Mucosa of rectum (tissue), 2 donors: ENCODE results near the gene LCMT1.
"Not testable (repeated sequence)": the region's sequence is repeated elsewhere in the genome, so short reads cannot be mapped to it uniquely, and the experiment has no call there.

Experiments
- H3K27ac ChIP-seq, 2 donors: one replicate each; pipeline ENCODE4 v1.7.0; 2013; ENCODE audit warnings: inconsistent platforms in 2 of 2, low read depth in 2 of 2, low read length in 2 of 2
- H3K27me3 ChIP-seq, 2 donors: one replicate each; pipeline ENCODE4 v1.7.0; 2013; ENCODE audit warnings: low read length in 2 of 2; ENCODE audit not compliant: control insufficient read depth in 2 of 2, insufficient read depth in 2 of 2
- H3K36me3 ChIP-seq, 2 donors: one replicate each; pipeline ENCODE4 v1.7.0; 2013; ENCODE audit warnings: low read length in 2 of 2; ENCODE audit not compliant: control insufficient read depth in 2 of 2, insufficient read depth in 2 of 2
- H3K4me1 ChIP-seq, 2 donors: one replicate each; pipeline ENCODE4 v1.7.0; 2013; ENCODE audit warnings: low read length in 2 of 2, mild to moderate bottlenecking in 1 of 2; ENCODE audit not compliant: control insufficient read depth in 2 of 2, insufficient read depth in 2 of 2
- H3K4me3 ChIP-seq, 2 donors: one replicate each; pipeline ENCODE4 v1.7.0; 2013; ENCODE audit warnings: low read length in 2 of 2
- H3K9ac ChIP-seq, 2 donors: one replicate each; pipeline ENCODE4 v1.7.0; 2013; ENCODE audit warnings: low read length in 2 of 2, low read depth in 1 of 2, mild to moderate bottlenecking in 1 of 2
- H3K9me3 ChIP-seq, 2 donors: one replicate each; pipeline ENCODE4 v1.7.0; 2013; ENCODE audit warnings: low read length in 2 of 2; ENCODE audit not compliant: control insufficient read depth in 2 of 2
- donor health status: healthy.
- donor health status: Normal muscosa, but diverticular disease.

The LCMT1 gene

GRCh38 chr16:25165284-25165683 lies 53.7 kb downstream of the LCMT1 start:
- Histone ChIP-seq H3K27me3 (no peaks in the 10 kb centered on the region), H3K9ac (no peak overlapping the region), H3K9me3 (no peaks in the 10 kb centered on the region), H3K4me3 (no peak overlapping the region), H3K27ac (no peak overlapping the region), H3K4me1 (no peaks in the 10 kb centered on the region), H3K36me3 (peaks cover 42 to 54% of the 10 kb centered on the region in 2 donors)

DNA sequence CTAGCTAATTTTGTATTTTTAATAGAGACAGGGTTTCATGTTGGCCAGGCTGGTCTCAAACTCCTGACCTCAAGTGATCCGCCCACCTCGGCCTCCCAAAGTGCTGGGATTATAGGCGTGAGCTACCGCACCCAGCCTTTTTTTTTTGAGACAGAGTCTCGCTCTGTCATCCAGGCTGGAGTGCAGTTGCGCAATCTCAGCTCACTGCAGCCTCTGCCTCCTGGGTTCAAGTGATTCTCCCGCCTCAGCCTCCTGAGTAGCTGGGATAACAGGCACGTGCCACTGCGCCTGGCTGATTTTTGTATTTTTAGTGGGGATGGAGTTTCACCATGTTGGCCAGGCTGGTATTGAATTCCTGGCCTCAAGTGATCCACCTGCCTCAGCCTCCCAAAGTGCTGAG lies 56.4 kb downstream of the LCMT1 start:
- not testable (repeated sequence) for H3K27me3 ChIP-seq, H3K9me3 ChIP-seq, H3K4me1 ChIP-seq, H3K4me3 ChIP-seq, H3K27ac ChIP-seq, H3K9ac ChIP-seq
- peaks cover 50 to 61% of the 10 kb centered on the region in 2 donors for H3K36me3 ChIP-seq

DNA sequence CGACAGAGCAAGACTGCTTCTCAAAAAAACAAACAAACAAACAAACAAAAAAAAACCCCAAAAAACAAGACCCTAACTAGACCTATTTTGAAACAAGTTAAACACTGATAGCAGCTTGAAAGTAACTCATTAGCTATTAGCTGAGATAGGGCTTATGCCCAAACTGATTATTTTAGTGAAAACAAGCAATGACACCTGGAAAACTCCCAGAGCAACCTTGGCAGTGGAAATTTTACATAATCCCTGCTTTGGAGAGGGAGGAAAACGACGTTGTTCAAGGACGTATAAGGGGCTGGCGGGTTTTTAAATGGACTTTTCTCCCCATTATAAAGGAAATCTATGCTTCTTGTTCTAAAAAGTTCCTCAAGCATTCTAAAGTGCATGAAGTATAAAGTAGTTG lies 59.8 kb downstream of the LCMT1 start:
- Histone ChIP-seq H3K4me3 (no peak overlapping the region), H3K36me3 (peaks cover 32 to 39% of the 10 kb centered on the region in 2 donors), H3K27ac (no peak overlapping the region), H3K4me1 (no peaks in the 10 kb centered on the region), H3K9ac (no peak overlapping the region), H3K27me3 (no peaks in the 10 kb centered on the region), H3K9me3 (no peaks in the 10 kb centered on the region)

DNA sequence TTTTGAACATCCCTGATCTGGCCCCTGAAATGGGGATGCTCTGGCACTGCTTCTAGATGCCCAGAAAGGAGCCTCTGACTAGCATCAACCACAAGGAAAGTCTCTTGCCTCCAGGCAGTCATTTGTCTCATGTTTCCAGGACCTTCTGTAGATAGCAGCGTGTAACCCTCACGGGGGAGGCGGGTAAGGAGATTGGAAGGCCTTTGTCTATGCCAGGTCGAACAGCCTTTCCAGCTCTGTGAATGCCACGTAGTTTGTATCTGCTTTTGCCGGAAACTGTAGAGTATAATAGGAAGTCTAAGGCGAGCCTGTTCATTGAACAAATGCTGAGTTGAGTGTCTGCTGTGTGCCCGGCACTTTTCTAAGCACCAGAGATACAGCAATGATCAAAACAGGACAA lies 61.3 kb downstream of the LCMT1 start:
- Histone ChIP-seq H3K36me3 (peaks cover 24 to 27% of the 10 kb centered on the region in 2 donors), H3K27me3 (no peaks in the 10 kb centered on the region), H3K27ac (no peak overlapping the region), H3K4me3 (no peak overlapping the region), H3K9ac (no peak overlapping the region), H3K4me1 (peaks cover under 1 to 1% of the 10 kb centered on the region in 2 donors), H3K9me3 (no peaks in the 10 kb centered on the region)

DNA sequence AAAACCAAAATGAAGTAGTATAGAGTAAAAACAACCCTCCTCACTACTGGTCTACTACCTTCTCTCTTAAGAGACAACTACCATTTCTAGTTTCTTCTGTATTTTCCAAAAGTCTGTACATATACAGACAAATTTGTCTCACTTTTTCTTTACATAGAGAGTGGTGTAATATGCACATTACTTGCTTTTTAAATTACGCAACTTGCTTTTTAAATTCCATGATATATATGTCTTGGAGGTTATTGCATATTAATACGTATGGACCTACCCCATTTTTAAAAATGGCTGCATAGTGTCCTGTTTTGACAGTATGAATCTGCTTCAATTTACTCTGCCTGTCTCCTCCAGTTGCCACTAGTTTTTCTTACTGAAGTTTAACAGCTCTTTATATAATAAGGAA lies 62.7 kb downstream of the LCMT1 start:
- Histone ChIP-seq H3K9me3 (no peaks in the 10 kb centered on the region), H3K27ac (no peak overlapping the region), H3K27me3 (no peaks in the 10 kb centered on the region), H3K9ac (no peak overlapping the region), H3K4me1 (peaks cover 9 to 10% of the 10 kb centered on the region in 2 donors), H3K36me3 (peaks cover 18 to 24% of the 10 kb centered on the region in 2 donors), H3K4me3 (no peak overlapping the region)

GRCh38 chr16:25176136-25176535 lies 64.6 kb downstream of the LCMT1 start:
- H3K9ac ChIP-seq: no peak overlapping the region
- H3K27me3 ChIP-seq: no peaks in the 10 kb centered on the region
- no peaks in the 10 kb centered on the region for H3K9me3 ChIP-seq
- peaks cover 11 to 12% of the 10 kb centered on the region in 2 donors for H3K36me3 ChIP-seq
- no peak overlapping the region for H3K27ac ChIP-seq
- no peak overlapping the region for H3K4me3 ChIP-seq
- peaks cover 9 to 10% of the 10 kb centered on the region in 2 donors for H3K4me1 ChIP-seq

GRCh38 chr16:25177512-25177830 lies 65.9 kb downstream of the LCMT1 start:
- Histone ChIP-seq H3K4me1 (peaks cover 9 to 10% of the 10 kb centered on the region in 2 donors), H3K27ac (peak overlapping the region in 1 of 2 donors; percentile 73), H3K4me3 (peak overlapping the region; percentile 41 to 56), H3K27me3 (no peaks in the 10 kb centered on the region), H3K9ac (no peak overlapping the region), H3K9me3 (no peaks in the 10 kb centered on the region), H3K36me3 (peaks cover 8 to 10% of the 10 kb centered on the region in 2 donors)

GRCh38 chr16:25177831-25178688 lies 66.5 kb downstream of the LCMT1 start:
- Histone ChIP-seq H3K4me1 (peaks cover 9 to 10% of the 10 kb centered on the region in 2 donors), H3K27me3 (no peaks in the 10 kb centered on the region), H3K27ac (peak overlapping the region; percentile 67 to 73), H3K9ac (peak overlapping the region in 1 of 2 donors; percentile 49), H3K36me3 (peaks cover 4 to 6% of the 10 kb centered on the region in 2 donors), H3K9me3 (no peaks in the 10 kb centered on the region), H3K4me3 (peak overlapping the region; percentile 41 to 56)

GRCh38 chr16:25181236-25181635 lies 69.7 kb downstream of the LCMT1 start:
- H3K9me3 ChIP-seq, H3K27ac ChIP-seq, H3K9ac ChIP-seq, H3K36me3 ChIP-seq, H3K4me3 ChIP-seq, H3K27me3 ChIP-seq: not testable (repeated sequence)
- peaks cover 9 to 10% of the 10 kb centered on the region in 2 donors for H3K4me1 ChIP-seq

GRCh38 chr16:25184771-25185170 lies 73.2 kb downstream of the LCMT1 start:
- Histone ChIP-seq H3K4me1 (no peaks in the 10 kb centered on the region), H3K36me3 (no peaks in the 10 kb centered on the region), H3K9ac (no peak overlapping the region), H3K4me3 (no peak overlapping the region), H3K27me3 (no peaks in the 10 kb centered on the region), H3K27ac (no peak overlapping the region), H3K9me3 (no peaks in the 10 kb centered on the region)
